ENCODE results near the gene GRHL3.

The GRHL3 gene

DNA sequence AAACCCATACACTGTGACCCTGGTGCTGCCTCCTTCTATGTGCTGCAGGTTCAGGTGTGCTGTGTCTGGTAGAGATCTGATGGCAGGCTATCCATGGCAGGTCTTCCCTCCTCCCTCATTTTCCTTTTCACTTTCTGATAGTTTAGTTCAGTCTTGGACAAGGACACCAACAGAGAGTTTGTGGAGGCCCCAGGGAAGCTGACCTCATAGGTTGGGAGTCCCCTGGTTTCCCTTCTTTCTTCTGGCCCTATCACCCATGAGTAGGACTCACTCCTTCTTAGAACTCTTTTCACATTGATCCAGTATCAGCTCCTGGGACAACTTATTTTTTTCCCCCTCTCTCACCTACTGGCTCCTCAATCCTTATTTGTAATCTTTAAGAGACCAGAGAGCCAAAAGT is 8.3 kb downstream of the GRHL3 start:
- DNase-seq (ENCODE audit: low read depth) = no peak
- in situ Hi-C loops (cut with HindIII; ENCODE audit: low sequenced_read_pairs) = no loop called here
- TF ChIP-seq, protein P1, sequence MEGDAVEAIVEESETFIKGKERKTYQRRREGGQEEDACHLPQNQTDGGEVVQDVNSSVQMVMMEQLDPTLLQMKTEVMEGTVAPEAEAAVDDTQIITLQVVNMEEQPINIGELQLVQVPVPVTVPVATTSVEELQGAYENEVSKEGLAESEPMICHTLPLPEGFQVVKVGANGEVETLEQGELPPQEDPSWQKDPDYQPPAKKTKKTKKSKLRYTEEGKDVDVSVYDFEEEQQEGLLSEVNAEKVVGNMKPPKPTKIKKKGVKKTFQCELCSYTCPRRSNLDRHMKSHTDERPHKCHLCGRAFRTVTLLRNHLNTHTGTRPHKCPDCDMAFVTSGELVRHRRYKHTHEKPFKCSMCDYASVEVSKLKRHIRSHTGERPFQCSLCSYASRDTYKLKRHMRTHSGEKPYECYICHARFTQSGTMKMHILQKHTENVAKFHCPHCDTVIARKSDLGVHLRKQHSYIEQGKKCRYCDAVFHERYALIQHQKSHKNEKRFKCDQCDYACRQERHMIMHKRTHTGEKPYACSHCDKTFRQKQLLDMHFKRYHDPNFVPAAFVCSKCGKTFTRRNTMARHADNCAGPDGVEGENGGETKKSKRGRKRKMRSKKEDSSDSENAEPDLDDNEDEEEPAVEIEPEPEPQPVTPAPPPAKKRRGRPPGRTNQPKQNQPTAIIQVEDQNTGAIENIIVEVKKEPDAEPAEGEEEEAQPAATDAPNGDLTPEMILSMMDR (IDR thresholded peaks at IDR 0.05; ENCODE audit: low read depth, low read length, missing control alignments) = no peak
- no peak overlapping the region for H3K4me3 ChIP-seq (ENCODE audit: low read depth, low read length)

DNA sequence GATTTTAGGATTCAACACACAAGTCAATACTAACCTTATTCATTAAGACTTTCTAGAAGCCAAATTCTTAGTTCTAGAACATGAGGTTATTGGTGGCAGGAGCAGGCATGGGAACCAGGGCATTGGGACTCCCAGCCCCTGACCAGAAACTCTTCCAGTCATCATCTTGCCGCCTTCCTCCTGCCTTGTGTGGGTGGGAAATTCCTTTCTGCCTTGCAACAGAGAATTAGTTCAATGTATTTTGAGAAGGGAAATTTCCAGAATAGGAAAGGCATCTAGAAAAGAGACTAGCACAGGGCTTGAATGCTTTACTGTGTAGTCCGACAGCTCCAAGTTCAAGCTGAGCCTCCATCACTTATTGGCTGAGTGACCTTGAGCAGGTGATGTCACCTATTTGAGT is 8.7 kb downstream of the GRHL3 start:
- in situ Hi-C loops (cut with HindIII; ENCODE audit: low sequenced_read_pairs) = no loop called here
- H3K4me3 ChIP-seq (ENCODE audit: low read depth, low read length) = no peak overlapping the region

DNA sequence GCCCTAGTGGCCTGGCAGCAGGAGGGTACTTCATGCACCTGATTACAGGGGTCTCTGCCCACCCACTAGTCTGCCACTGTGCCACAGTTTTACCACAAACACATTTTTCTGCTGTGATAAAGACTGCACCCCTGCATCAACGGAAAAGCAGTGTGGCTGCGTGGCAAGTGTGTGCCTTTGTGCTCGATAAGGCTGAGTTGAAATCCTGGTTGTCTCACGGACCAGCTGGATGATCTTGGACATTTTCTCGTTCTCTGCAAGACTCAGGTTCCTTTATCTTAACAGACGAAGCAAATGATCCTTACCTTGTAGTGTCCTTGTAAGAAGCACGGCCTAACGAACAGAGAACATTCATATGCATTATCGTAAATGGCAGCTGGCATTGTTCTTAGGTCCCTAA is 10.2 kb downstream of the GRHL3 start:
- H3K4me3 ChIP-seq (ENCODE audit: low read depth, low read length) = no peak overlapping the region
- TF ChIP-seq, protein P1 (IDR thresholded peaks at IDR 0.05; ENCODE audit: low read depth, low read length, missing control alignments) = no peak
- in situ Hi-C loops (cut with HindIII; ENCODE audit: low sequenced_read_pairs) = no loop called here
- no peak for DNase-seq (ENCODE audit: low read depth)

More for the DNA sequence above, 8.7 kb downstream of the GRHL3 start:
- TF ChIP-seq, protein P1 (IDR thresholded peaks at IDR 0.05; ENCODE audit: low read depth, low read length, missing control alignments) = no peak
- no peak for DNase-seq (ENCODE audit: low read depth)

DNA sequence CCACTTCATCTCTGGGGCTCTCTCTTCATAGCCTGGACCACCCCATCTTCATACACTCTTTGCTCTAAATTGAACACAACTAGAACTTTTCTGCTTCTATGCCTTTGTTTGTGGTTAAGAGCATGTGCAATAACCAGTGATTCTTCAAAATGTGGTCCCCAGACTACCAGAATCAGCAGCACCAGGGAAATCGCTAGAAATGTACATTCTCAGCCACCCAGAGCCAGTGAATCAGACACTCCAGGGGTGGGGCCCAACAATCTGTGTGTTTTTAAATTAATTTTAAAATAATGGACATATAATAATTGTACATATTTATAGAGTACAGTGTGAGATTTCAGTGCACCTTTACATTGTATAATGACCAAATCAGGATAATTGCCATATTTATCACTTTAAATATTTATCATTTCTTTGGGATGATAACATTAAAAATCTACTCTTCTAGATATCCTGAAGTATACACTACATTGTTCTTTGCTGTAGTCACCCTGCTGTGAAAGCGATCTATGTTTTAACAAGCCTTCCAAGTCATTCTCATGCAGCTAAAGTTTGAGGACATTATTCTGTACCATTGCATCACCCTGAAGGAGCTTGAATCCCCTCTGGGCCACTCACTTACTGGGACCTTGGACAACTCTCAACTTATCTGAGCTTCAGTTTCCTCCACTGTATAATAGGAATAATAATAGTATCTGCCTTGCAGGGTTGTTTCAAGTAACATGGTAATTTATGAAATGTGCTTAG is 10.8 kb downstream of the GRHL3 start:
- H3K4me3 ChIP-seq (ENCODE audit: low read depth, low read length) = no peak overlapping the region
- DNase-seq (ENCODE audit: low read depth) = no peak
- TF ChIP-seq, protein P1 (IDR thresholded peaks at IDR 0.05; ENCODE audit: low read depth, low read length, missing control alignments) = no peak
- in situ Hi-C loops (cut with HindIII; ENCODE audit: low sequenced_read_pairs) = no loop called here

DNA sequence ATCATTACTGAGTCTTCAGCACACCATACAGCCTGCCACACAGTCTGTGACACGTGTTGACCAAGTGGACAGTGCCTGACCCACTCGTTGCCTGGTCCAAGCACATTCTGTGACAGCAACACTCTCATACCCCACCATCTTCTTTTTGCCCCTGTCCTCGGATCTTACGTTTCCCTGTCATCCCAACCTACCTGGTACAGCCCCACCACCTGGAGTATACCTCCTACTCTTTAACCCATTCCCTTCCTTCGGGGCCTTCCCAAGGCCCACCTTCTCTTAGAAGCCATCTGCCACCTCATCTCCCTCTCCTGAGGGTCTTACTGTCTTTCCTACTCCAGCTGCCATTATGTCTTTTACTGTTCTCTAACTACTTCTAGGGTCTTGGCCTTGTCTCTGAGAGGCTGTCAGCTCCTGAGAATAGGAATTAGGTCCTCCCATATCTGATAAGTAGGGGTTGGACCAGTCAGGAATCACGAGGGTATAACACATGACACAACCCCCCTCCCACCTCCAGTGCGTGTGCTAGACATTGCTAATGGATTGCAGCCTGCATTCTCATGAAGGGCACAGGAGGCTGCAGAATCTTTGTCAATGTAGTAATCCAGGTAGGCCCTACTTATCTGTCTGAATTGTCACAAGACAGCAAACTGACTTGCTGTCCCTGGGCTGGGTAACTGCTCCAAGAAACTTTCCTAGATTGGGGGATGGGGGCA is 13.0 kb downstream of the GRHL3 start:
- DNase-seq (ENCODE audit: low read depth) = no peak
- in situ Hi-C loops (cut with HindIII; ENCODE audit: low sequenced_read_pairs) = no loop called here

DNA sequence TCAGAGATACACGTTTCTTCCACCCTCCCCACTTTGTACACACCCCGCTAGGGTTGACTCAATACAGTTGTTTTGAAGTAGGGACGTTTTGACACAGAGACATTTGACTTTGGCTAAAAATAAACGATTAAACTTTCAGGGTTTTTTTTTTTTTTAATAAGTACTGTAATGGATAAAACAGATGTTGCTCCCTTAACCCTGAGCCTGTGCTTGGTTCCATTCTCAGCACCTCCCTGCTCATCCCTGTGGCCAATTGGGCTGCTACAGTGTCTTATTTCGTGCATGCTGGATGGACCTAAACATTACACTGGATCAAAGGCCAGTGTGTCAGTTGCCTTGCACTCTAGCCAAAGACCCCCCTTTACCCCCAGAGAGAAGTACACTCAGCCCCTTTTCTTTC is 16.9 kb downstream of the GRHL3 start:
- in situ Hi-C loops (cut with HindIII; ENCODE audit: low sequenced_read_pairs) = no loop called here
- DNase-seq (ENCODE audit: low read depth) = no peak
- no peak overlapping the region for H3K4me3 ChIP-seq (ENCODE audit: low read depth, low read length)
- TF ChIP-seq, protein P1 (IDR thresholded peaks at IDR 0.05; ENCODE audit: low read depth, low read length, missing control alignments) = no peak

More for the DNA sequence above, 13.0 kb downstream of the GRHL3 start:
- H3K4me3 ChIP-seq (ENCODE audit: low read depth, low read length) = no peak overlapping the region
- TF ChIP-seq, protein P1 (IDR thresholded peaks at IDR 0.05; ENCODE audit: low read depth, low read length, missing control alignments) = no peak
